K562 (cell line): ENCODE data around the gene FSTL4. TPM values are rescaled to one million over a fixed set of nuclear protein-coding genes. Genes with fewer than 3 reads are reported as not detected.

Experiments used
- E2F3 ChIP-seq: fragments of 250-450 bp; sonication (Bioruptor Pico); IDR thresholded peaks from 2 replicates; pipeline ENCODE4 v1.4.0; 2020; ENCODE audit warnings: mild to moderate bottlenecking
- KDM1A ChIP-seq, 2 experiments: fragments of 450-650 bp; IDR thresholded peaks; 2 replicates each; pipeline ENCODE4 v1.6.1; 2016; ENCODE audit warnings: mild to moderate bottlenecking in 2 of 2
- KDM5B ChIP-seq: fragments of 200-600 bp; sonication (generic); IDR thresholded peaks from 2 replicates; pipeline ENCODE4 v1.6.1; 2012; ENCODE audit warnings: low read depth, mild to moderate bottlenecking, moderate library complexity, low read length, control low read depth, inconsistent platforms; ENCODE audit not compliant: insufficient replicate concordance
- NFATC3 ChIP-seq: fragments of 450-650 bp; IDR thresholded peaks from 2 replicates; pipeline ENCODE4 v1.6.1; 2017; ENCODE audit warnings: mild to moderate bottlenecking
- TBL1XR1 ChIP-seq, 2 experiments: IDR thresholded peaks; 2 replicates each; pipeline ENCODE4 v1.6.1; 2012; ENCODE audit warnings: improper control_type of control experiment in 2 of 2, low read length in 2 of 2, mild to moderate bottlenecking in 1 of 2
- YY1 ChIP-seq, 3 experiments: IDR thresholded peaks; 2 replicates each; pipeline ENCODE4 v1.6.1; 2011; ENCODE audit warnings: low read length in 2 of 3, mild to moderate bottlenecking in 2 of 3, moderate library complexity in 2 of 3, borderline replicate concordance in 1 of 3, control low read depth in 1 of 3, low read depth in 1 of 3; ENCODE audit not compliant: insufficient read depth in 3 of 3, insufficient replicate concordance in 2 of 3, control insufficient read depth in 1 of 3, insufficient read length in 1 of 3; ENCODE audit errors: extremely low read depth in 1 of 3
- ZNF668 ChIP-seq: fragments of 250-450 bp; sonication (Bioruptor Pico); IDR thresholded peaks from 2 replicates; pipeline ENCODE4 v1.8.0; 2022; ENCODE audit warnings: mild to moderate bottlenecking, inconsistent platforms
- polyA plus RNA-seq, 8 experiments: library from polyadenylated mRNA; depleted of rRNA in 4 of 8; stranded (reverse) in 5 of 8; unstranded in 3 of 8; fragments of >200 nt; fragmentation: Nextera tagmentation in 2 of 8; fragmentation: Illumina TruSeq in 1 of 8; extraction: Ambion mirVana in 2 of 8; extraction: Trizol in 1 of 8; gene quantifications; 2 replicates each; pipeline versions ENCODE4 v1.2.1 to v1.2.3, GENCODE V29; 2011 to 2014; ENCODE audit warnings: inconsistent platforms in 1 of 8, missing spikeins in 1 of 8
- total RNA-seq, 7 experiments: library from RNA; depleted of rRNA in 6 of 7; stranded (reverse); fragments of >200 nt in 6 of 7; fragmentation: Illumina TruSeq in 2 of 7; extraction: Trizol in 2 of 7; gene quantifications; 2 replicates each; pipeline versions ENCODE4 v1.2.1 to v1.2.3, GENCODE V29; 2011 to 2021; ENCODE audit warnings: low replicate concordance in 1 of 7
- TF ChIP-seq, protein P1 (sequence below), 2 experiments: IDR thresholded peaks; 2 replicates each; pipeline ENCODE4 v1.6.1; 2011; ENCODE audit warnings: borderline replicate concordance in 1 of 2, control low read depth in 1 of 2, low read depth in 1 of 2, low read length in 1 of 2, mild to moderate bottlenecking in 1 of 2, mixed read lengths in 1 of 2, moderate library complexity in 1 of 2; ENCODE audit not compliant: insufficient read depth in 1 of 2, insufficient read length in 1 of 2, poor library complexity in 1 of 2, severe bottlenecking in 1 of 2; ENCODE audit errors: extremely low read depth in 1 of 2
- TF ChIP-seq, protein P2 (sequence below): sonication (generic); formaldehyde crosslinking; IDR thresholded peaks from 2 replicates; pipeline ENCODE4 v1.8.0; 2022; ENCODE audit warnings: mild to moderate bottlenecking, missing genetic modification reagents
- TF ChIP-seq, protein P3 (sequence below): fragments of 200-800 bp; sonication (Bioruptor generic); IDR thresholded peaks from 2 replicates; pipeline ENCODE4 v1.6.1; 2017; ENCODE audit warnings: missing genetic modification characterization, missing compliant biosample characterization
- TF ChIP-seq, protein P4 (sequence below): fragments of 450-650 bp; IDR thresholded peaks from one replicate; pipeline ENCODE4 v1.6.1; 2018; ENCODE audit warnings: mild to moderate bottlenecking, moderate library complexity; ENCODE audit not compliant: partially characterized antibody
- TF ChIP-seq, protein P5 (sequence below): IDR thresholded peaks from 2 replicates; pipeline ENCODE4 v1.6.1; 2011; ENCODE audit warnings: borderline replicate concordance, low read depth, mild to moderate bottlenecking, moderate library complexity, low read length; ENCODE audit not compliant: insufficient read depth, poor library complexity, severe bottlenecking

The FSTL4 gene
- total and polyA plus RNA-seq, 9 of the 15 experiments (the other 6 are each of a cell fraction or from before 2014, with no cell fraction given) = 0.08 to 0.18 (median 0.10) TPM; not detected in 5

DNA sequence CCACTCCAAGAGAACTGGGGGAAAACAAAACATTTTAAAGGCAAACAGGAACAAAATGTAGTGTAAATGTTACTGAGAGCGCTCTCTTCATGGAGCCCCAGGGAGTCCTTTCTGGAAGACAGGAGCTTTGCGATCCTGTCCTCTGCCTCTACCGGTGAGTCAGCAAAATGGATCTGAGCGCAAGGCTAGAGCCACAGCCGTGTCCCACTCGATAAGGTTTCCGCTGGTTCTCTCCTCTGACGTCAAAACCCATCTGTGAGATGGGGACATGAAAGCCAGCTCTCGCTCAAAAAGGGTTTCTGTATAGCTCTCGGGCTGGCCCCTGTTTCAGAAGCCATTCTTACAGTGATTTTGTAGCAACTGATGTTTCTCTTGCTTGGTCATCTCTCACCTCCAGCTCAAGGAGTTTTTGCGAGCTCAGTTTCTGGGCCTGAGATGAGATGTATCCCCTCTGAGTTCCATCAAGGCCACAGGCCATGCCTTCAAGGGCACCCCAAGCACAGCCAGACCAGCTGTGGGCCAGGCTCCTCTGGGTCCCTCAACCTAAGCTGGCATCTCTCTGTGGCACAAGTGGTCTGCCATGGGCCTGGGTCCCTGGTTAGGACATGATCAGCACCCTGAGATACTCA, 101.6 kb downstream of the FSTL4 start (continued):
- TF ChIP-seq, protein P1, sequence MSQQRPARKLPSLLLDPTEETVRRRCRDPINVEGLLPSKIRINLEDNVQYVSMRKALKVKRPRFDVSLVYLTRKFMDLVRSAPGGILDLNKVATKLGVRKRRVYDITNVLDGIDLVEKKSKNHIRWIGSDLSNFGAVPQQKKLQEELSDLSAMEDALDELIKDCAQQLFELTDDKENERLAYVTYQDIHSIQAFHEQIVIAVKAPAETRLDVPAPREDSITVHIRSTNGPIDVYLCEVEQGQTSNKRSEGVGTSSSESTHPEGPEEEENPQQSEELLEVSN (IDR thresholded peaks at IDR 0.05; ENCODE audit: borderline replicate concordance in 1 of 2, extremely low read depth in 1 of 2, insufficient read depth in 1 of 2, insufficient read length in 1 of 2, low read depth in 1 of 2, low read length in 1 of 2, poor library complexity in 1 of 2, severe bottlenecking in 1 of 2) = no peak
- TF ChIP-seq YY1 (IDR thresholded peaks at IDR 0.05; ENCODE audit: borderline replicate concordance in 1 of 3, control insufficient read depth in 1 of 3, extremely low read depth in 1 of 3, insufficient read depth in 3 of 3, insufficient read length in 1 of 3, insufficient replicate concordance in 2 of 3, low read depth in 1 of 3, low read length in 2 of 3) (peak in 1 of 3 experiments; percentile 40), ZNF668 (CRISPR knock-in tag) (no peak), E2F3 (CRISPR knock-in tag) (no peak), NFATC3 (no peak), KDM1A (IDR thresholded peaks at IDR 0.05) (no peak), KDM5B (no peak), TBL1XR1 (IDR thresholded peaks at IDR 0.05; ENCODE audit: low read length in 2 of 2) (no peak)
- TF ChIP-seq, protein P2, sequence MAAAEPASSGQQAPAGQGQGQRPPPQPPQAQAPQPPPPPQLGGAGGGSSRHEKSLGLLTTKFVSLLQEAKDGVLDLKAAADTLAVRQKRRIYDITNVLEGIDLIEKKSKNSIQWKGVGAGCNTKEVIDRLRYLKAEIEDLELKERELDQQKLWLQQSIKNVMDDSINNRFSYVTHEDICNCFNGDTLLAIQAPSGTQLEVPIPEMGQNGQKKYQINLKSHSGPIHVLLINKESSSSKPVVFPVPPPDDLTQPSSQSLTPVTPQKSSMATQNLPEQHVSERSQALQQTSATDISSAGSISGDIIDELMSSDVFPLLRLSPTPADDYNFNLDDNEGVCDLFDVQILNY (CRISPR knock-in tag) = no peak
- TF ChIP-seq, protein P3, sequence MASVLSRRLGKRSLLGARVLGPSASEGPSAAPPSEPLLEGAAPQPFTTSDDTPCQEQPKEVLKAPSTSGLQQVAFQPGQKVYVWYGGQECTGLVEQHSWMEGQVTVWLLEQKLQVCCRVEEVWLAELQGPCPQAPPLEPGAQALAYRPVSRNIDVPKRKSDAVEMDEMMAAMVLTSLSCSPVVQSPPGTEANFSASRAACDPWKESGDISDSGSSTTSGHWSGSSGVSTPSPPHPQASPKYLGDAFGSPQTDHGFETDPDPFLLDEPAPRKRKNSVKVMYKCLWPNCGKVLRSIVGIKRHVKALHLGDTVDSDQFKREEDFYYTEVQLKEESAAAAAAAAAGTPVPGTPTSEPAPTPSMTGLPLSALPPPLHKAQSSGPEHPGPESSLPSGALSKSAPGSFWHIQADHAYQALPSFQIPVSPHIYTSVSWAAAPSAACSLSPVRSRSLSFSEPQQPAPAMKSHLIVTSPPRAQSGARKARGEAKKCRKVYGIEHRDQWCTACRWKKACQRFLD = no peak
- TF ChIP-seq, protein P4, sequence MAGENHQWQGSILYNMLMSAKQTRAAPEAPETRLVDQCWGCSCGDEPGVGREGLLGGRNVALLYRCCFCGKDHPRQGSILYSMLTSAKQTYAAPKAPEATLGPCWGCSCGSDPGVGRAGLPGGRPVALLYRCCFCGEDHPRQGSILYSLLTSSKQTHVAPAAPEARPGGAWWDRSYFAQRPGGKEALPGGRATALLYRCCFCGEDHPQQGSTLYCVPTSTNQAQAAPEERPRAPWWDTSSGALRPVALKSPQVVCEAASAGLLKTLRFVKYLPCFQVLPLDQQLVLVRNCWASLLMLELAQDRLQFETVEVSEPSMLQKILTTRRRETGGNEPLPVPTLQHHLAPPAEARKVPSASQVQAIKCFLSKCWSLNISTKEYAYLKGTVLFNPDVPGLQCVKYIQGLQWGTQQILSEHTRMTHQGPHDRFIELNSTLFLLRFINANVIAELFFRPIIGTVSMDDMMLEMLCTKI = no peak
- TF ChIP-seq, protein P5, sequence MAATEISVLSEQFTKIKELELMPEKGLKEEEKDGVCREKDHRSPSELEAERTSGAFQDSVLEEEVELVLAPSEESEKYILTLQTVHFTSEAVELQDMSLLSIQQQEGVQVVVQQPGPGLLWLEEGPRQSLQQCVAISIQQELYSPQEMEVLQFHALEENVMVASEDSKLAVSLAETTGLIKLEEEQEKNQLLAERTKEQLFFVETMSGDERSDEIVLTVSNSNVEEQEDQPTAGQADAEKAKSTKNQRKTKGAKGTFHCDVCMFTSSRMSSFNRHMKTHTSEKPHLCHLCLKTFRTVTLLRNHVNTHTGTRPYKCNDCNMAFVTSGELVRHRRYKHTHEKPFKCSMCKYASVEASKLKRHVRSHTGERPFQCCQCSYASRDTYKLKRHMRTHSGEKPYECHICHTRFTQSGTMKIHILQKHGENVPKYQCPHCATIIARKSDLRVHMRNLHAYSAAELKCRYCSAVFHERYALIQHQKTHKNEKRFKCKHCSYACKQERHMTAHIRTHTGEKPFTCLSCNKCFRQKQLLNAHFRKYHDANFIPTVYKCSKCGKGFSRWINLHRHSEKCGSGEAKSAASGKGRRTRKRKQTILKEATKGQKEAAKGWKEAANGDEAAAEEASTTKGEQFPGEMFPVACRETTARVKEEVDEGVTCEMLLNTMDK = no peak
